Measurements from ENCODE around the gene CCT6B.

DNA sequence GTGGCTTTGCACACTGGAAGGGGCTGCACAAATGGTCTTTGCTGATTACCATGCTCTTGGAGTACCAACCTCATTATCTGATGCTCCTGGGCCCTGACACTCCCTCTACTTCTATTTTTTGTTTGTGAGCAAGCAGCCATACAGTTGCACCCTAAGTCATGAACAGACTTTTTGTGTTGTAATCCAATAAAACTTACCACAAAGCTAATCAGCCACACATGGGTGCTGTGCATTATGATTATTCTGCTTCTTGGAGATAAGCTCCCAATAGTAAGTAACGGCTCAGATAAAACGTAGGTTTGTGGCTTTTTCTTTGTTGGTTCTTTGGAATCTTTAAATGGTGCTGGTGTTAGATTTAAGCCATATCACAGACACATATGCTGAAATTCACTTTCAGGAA is 76.2 kb downstream of the CCT6B start:
- TF ChIP-seq, protein P1, sequence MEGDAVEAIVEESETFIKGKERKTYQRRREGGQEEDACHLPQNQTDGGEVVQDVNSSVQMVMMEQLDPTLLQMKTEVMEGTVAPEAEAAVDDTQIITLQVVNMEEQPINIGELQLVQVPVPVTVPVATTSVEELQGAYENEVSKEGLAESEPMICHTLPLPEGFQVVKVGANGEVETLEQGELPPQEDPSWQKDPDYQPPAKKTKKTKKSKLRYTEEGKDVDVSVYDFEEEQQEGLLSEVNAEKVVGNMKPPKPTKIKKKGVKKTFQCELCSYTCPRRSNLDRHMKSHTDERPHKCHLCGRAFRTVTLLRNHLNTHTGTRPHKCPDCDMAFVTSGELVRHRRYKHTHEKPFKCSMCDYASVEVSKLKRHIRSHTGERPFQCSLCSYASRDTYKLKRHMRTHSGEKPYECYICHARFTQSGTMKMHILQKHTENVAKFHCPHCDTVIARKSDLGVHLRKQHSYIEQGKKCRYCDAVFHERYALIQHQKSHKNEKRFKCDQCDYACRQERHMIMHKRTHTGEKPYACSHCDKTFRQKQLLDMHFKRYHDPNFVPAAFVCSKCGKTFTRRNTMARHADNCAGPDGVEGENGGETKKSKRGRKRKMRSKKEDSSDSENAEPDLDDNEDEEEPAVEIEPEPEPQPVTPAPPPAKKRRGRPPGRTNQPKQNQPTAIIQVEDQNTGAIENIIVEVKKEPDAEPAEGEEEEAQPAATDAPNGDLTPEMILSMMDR (IDR thresholded peaks at IDR 0.05) = no peak
- TF ChIP-seq POLR2A (IDR thresholded peaks at IDR 0.05) = no peak
